Activated gamma-delta T cell treated with Interleukin-2 at 50 U/mL for 16 hours (primary cell): Measurements from ENCODE around the gene NDUFB7.

Experiments
- DNase-seq: peaks from one replicate; pipeline ENCODE4 v3.0.0-alpha.2; 2020

The NDUFB7 gene

GRCh38 chr19:14519860-14520407 is 51.9 kb downstream of the NDUFB7 start:
- DNase-seq: no peak

GRCh38 chr19:14519245-14519859 is 52.5 kb downstream of the NDUFB7 start:
- DNase-seq: no peak

GRCh38 chr19:14517840-14518505 is 53.9 kb downstream of the NDUFB7 start, which contains the start of gene DNAJB1:
DNAJB1 (minus strand) TSS chr19:14518397; CDS start chr19:14518349, 48 bp downstream.
- peak; percentile 54 for DNase-seq

GRCh38 chr19:14517446-14517839 is 54.4 kb downstream of the NDUFB7 start:
- no peak for DNase-seq

- no peak for DNase-seq
These were observed 55.0 kb downstream of the NDUFB7 start for GRCh38 chr19:14516746-14517438.
